Epithelial cell of proximal tubule (primary cell): ENCODE results near the gene CTNNBL1. TPM values are rescaled to one million over a fixed set of nuclear protein-coding genes. Genes with fewer than 3 reads are reported as not detected.

Experiments used
- DNase-seq: peaks from one replicate; pipeline ENCODE4 v3.0.0-alpha.2; 2011; ENCODE audit warnings: low read depth
- H3K4me3 ChIP-seq: 2 replicates; pipeline ENCODE4 v1.5.1; 2011; ENCODE audit warnings: low read depth, mild to moderate bottlenecking, low read length
- total RNA-seq: library from RNA; depleted of rRNA; stranded (reverse); fragments of >200 nt; gene quantifications from 2 replicates; pipeline ENCODE4 v1.2.3, GENCODE V29; 2015
- TF ChIP-seq, protein P1 (sequence below): conservative IDR thresholded peaks from 2 replicates; pipeline ENCODE4 v1.5.1; 2012; ENCODE audit warnings: low read depth, mild to moderate bottlenecking, low read length

The CTNNBL1 gene
- total RNA-seq, 1 donor from 2014 or later: 25.6 TPM

DNA sequence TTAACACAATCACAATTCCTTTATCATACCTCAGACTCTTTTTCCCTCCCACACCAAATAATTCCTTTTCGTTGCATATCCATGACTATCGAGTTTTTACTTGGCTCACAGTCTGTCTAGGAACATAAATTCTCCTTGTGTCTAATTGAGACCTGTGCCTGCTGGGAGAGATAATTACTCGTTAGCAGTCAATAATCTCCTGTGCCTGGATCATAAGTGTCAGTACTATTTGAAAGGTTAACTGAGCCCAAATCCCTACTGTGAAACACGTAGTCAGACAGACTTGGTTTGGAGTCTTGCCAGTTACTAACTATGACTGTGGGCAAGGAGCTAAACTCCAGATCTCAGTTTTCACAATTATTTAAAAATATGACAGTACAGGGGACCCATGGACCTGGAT, 5.7 kb upstream of the CTNNBL1 start:
- DNase-seq: no peak
- no peak overlapping the region for H3K4me3 ChIP-seq
- TF ChIP-seq, protein P1, sequence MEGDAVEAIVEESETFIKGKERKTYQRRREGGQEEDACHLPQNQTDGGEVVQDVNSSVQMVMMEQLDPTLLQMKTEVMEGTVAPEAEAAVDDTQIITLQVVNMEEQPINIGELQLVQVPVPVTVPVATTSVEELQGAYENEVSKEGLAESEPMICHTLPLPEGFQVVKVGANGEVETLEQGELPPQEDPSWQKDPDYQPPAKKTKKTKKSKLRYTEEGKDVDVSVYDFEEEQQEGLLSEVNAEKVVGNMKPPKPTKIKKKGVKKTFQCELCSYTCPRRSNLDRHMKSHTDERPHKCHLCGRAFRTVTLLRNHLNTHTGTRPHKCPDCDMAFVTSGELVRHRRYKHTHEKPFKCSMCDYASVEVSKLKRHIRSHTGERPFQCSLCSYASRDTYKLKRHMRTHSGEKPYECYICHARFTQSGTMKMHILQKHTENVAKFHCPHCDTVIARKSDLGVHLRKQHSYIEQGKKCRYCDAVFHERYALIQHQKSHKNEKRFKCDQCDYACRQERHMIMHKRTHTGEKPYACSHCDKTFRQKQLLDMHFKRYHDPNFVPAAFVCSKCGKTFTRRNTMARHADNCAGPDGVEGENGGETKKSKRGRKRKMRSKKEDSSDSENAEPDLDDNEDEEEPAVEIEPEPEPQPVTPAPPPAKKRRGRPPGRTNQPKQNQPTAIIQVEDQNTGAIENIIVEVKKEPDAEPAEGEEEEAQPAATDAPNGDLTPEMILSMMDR: no peak

DNA sequence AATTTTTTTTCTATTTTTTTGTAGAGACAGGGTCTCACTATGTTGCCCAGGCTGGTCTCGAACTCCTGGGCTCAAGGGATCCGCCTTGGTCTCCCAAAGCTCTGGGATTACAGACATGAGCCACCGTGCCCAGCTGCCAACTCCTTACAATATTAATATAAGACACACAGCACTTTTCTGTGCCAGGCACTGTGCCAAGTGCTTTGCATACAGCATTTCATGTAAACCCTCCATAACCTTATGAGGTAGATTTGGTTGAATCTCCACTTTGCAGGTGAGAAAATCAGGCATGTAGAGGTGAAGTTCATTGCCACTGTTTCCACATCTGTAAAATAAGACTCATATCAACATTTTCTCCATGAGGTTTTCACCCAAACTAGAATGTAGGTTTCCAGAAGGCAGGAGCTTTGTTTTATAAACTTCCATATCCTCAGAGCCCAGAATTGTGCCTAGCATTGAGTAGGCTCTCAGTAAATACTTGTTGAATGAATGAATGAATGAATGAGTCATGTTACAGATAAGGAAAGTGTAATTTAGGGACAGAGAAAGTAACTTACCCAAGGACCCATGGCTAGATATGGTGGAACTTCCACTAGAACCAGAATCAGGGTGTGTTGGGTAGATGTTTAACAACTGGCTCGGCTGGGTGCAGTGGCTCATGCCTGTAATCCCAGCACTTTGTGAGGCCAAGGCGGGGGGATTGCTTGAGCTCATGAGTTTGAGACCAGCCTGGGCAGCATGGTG, 3.0 kb upstream of the CTNNBL1 start:
- no peak for DNase-seq
- H3K4me3 ChIP-seq: no peak overlapping the region
- TF ChIP-seq, protein P1: no peak

GRCh38 chr20:37692459-37693166, 1.2 kb upstream of the CTNNBL1 start:
- no peak for DNase-seq
- TF ChIP-seq, protein P1: no peak
- H3K4me3 ChIP-seq: no peak overlapping the region

DNA sequence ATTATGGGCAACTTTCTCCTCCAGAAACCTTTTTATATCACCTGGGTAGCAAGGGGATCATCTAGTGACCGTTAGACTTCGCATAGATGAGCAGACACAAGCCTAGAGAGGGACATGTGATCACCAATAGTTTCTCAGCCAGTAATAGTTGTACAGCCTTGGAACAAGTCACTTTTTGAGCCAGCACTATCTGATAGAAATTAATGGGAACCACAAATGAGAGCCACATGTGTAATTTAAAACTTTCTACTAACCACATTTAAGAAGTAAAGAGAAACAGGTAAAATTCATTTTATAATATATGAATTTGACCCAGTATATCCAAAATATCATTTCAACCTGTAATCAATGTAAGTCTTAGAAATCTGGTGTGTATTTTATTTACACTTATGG, 592 bp upstream of the CTNNBL1 start:
- TF ChIP-seq, protein P1: no peak
- DNase-seq: no peak
- peak overlapping the region; percentile 72 for H3K4me3 ChIP-seq

DNA sequence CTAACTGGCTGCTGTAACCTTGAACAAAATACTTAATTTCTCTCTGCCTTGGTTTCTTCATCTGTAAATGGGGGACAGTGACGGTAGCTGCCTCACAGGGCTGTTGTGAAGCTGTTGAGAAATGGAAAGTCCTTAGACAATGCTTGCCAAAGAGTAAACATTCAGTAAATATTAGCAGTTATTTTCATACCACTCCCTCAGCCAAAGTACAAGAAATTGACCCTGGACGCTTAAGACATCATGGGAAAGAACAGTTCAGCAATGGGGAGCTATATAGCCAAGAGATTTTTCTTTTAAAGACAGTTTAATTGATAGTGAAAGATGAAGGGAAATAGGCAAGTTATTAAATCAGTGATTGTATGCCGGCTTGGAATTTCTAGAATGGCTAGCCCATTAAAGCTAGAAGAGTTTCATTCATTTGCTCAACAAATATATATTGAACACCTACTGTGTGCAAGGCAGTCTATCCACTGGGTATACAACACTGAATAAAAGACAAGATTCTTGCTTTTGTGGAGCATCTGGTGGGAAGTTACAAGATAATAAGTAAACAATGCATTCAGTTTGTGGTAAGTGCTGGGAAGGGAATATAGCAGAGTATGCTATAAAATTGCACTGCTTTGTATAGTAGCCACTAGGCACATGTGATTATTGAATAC, 2.0 kb downstream of the CTNNBL1 start:
- no peak for DNase-seq

DNA sequence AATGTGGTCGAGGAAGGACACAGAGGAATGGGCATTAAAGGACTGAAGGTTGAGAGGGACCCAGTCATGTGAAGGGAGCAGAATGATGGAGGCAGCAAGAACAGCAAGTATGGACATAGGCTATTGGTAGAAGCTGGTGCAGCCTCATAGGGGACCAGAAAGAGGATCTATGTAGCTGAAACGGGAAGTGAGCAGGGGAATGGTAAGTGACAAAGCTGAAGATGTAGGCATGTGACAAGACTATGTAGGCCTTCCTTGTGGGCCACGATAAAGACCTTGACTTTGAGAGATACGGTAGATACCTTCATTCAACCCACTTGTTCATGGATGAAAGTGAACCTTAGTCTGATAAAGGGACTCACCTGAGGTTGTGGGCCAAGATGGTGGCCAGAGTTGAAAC, 3.5 kb downstream of the CTNNBL1 start:
- TF ChIP-seq, protein P1: no peak
- no peak for DNase-seq
- H3K4me3 ChIP-seq: no peak overlapping the region

More for the DNA sequence above, 2.0 kb downstream of the CTNNBL1 start:
- H3K4me3 ChIP-seq: no peak overlapping the region
- TF ChIP-seq, protein P1: no peak
